C4-2B (cell line): Measurements from ENCODE around the gene PLCB4.
"Not testable (repeated sequence)": the region's sequence is repeated elsewhere in the genome, so short reads cannot be mapped to it uniquely, and the experiment has no call there.

Source experiments
- H3K27ac ChIP-seq: fragments of 450-650 bp; 2 replicates; pipeline ENCODE4 v1.5.1; 2017
- CTCF ChIP-seq: fragments of 450-650 bp; conservative IDR thresholded peaks from 2 replicates; pipeline ENCODE4 v1.5.1; 2017; ENCODE audit warnings: mild to moderate bottlenecking
- ZFX ChIP-seq: fragments of 450-650 bp; IDR thresholded peaks from 2 replicates; pipeline ENCODE4 v1.6.1; 2017

Gene PLCB4

GRCh38 chr20:9146649-9147048 is 77.8 kb downstream of the PLCB4 start:
- H3K27ac ChIP-seq, result no peak overlapping the region
- TF ChIP-seq CTCF (no peak), ZFX (no peak)

- H3K27ac ChIP-seq, result no peak overlapping the region
- TF ChIP-seq ZFX (no peak), CTCF (no peak)
Observed at GRCh38 chr20:9147547-9148024, 78.7 kb downstream of the PLCB4 start.

- TF ChIP-seq ZFX (no peak), CTCF (no peak)
- H3K27ac ChIP-seq, result no peak overlapping the region
Observed at GRCh38 chr20:9148291-9148690, 79.4 kb downstream of the PLCB4 start.

GRCh38 chr20:9149087-9149486 is 80.2 kb downstream of the PLCB4 start:
- H3K27ac ChIP-seq, result no peak overlapping the region
- no peak for TF ChIP-seq ZFX
- TF ChIP-seq CTCF, result no peak

- TF ChIP-seq ZFX, result no peak
- TF ChIP-seq CTCF, result no peak
- H3K27ac ChIP-seq, result no peak overlapping the region
Observed at GRCh38 chr20:9149796-9150195, 80.9 kb downstream of the PLCB4 start.

- H3K27ac ChIP-seq, result no peak overlapping the region
- no peak for TF ChIP-seq ZFX
- TF ChIP-seq CTCF, result no peak
Observed at GRCh38 chr20:9150679-9151078, 81.8 kb downstream of the PLCB4 start.

GRCh38 chr20:9152139-9152538 is 83.3 kb downstream of the PLCB4 start:
- not testable (repeated sequence) for H3K27ac ChIP-seq

- TF ChIP-seq CTCF, result no peak
- no peak for TF ChIP-seq ZFX
- H3K27ac ChIP-seq, result no peak overlapping the region
Observed at GRCh38 chr20:9154464-9155024, 85.7 kb downstream of the PLCB4 start.
